A549 (cell line): ENCODE data around the gene RELL1.

Experiments
- CEBPB ChIP-seq, 2 experiments: fragments of >200 bp in 1 of 2; sonication (Bioruptor Twin) in 1 of 2; formaldehyde crosslinking in 1 of 2; IDR thresholded peaks; 2 replicates each; pipeline ENCODE4 v1.6.1; 2012 to 2016
- CHD4 ChIP-seq: fragments of 200-600 bp; sonication (generic); IDR thresholded peaks from 2 replicates; pipeline ENCODE4 v1.6.1; 2016; ENCODE audit warnings: antibody characterized with exemption, mild to moderate bottlenecking, borderline replicate concordance
- CTCF ChIP-seq: fragments of >200 bp; sonication (Bioruptor Twin); formaldehyde crosslinking; IDR thresholded peaks from 3 replicates; pipeline ENCODE4 v1.5.1; 2016
- MAZ ChIP-seq: fragments of 150-350 bp; IDR thresholded peaks from 2 replicates; pipeline ENCODE4 v1.6.1; 2014; ENCODE audit warnings: antibody characterized with exemption, low read depth, low read length, borderline replicate concordance
- POLR2A ChIP-seq: IDR thresholded peaks from 2 replicates; pipeline ENCODE4 v1.6.1; 2012; ENCODE audit warnings: mild to moderate bottlenecking, low read length
- POLR2AphosphoS2 ChIP-seq: conservative IDR thresholded peaks from 2 replicates; pipeline ENCODE4 v1.6.1; 2012; ENCODE audit warnings: low read length, improper control_type of control experiment, inconsistent platforms
- TF ChIP-seq, protein P1 (sequence below): fragments of 200-600 bp; sonication (generic); IDR thresholded peaks from 2 replicates; pipeline ENCODE4 v1.6.1; 2016; ENCODE audit warnings: antibody characterized with exemption, mild to moderate bottlenecking, moderate library complexity
- TF ChIP-seq, protein P2 (sequence below): fragments of 450-650 bp; IDR thresholded peaks from 2 replicates; pipeline ENCODE4 v1.6.1; 2014; ENCODE audit warnings: antibody characterized with exemption

DNA sequence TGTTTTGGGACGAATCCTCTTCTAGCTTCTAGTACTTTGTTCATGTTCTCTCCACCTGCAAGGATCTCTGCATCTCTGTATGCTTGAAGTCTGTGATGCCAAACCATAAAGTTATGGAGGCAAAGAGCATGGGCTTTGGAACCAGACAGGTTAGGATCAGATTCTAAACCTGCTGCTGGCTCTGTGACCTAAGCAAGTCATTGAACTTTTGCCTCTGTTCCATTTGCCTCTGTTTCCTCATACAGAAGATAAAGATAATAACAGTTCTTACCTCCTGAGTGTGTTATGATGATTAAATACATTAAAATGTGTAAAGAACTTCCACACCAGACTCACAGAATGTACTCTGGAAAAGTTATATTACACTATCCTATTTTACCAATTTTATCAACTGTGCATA, 41.5 kb upstream of the RELL1 start:
- TF ChIP-seq POLR2A (no peak), CHD4 (no peak), POLR2AphosphoS2 (no peak), CTCF (no peak), MAZ (no peak), CEBPB (IDR thresholded peaks at IDR 0.05) (no peak)
- TF ChIP-seq, protein P1, sequence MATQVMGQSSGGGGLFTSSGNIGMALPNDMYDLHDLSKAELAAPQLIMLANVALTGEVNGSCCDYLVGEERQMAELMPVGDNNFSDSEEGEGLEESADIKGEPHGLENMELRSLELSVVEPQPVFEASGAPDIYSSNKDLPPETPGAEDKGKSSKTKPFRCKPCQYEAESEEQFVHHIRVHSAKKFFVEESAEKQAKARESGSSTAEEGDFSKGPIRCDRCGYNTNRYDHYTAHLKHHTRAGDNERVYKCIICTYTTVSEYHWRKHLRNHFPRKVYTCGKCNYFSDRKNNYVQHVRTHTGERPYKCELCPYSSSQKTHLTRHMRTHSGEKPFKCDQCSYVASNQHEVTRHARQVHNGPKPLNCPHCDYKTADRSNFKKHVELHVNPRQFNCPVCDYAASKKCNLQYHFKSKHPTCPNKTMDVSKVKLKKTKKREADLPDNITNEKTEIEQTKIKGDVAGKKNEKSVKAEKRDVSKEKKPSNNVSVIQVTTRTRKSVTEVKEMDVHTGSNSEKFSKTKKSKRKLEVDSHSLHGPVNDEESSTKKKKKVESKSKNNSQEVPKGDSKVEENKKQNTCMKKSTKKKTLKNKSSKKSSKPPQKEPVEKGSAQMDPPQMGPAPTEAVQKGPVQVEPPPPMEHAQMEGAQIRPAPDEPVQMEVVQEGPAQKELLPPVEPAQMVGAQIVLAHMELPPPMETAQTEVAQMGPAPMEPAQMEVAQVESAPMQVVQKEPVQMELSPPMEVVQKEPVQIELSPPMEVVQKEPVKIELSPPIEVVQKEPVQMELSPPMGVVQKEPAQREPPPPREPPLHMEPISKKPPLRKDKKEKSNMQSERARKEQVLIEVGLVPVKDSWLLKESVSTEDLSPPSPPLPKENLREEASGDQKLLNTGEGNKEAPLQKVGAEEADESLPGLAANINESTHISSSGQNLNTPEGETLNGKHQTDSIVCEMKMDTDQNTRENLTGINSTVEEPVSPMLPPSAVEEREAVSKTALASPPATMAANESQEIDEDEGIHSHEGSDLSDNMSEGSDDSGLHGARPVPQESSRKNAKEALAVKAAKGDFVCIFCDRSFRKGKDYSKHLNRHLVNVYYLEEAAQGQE: no peak
- TF ChIP-seq, protein P2, sequence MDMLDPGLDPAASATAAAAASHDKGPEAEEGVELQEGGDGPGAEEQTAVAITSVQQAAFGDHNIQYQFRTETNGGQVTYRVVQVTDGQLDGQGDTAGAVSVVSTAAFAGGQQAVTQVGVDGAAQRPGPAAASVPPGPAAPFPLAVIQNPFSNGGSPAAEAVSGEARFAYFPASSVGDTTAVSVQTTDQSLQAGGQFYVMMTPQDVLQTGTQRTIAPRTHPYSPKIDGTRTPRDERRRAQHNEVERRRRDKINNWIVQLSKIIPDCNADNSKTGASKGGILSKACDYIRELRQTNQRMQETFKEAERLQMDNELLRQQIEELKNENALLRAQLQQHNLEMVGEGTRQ: no peak
